GM23338 (cell line): ENCODE data around the gene DLG5.

Experiments
- CTCF ChIP-seq, 2 experiments: fragments of 200-600 bp in 1 of 2; sonication (generic) in 1 of 2; conservative IDR thresholded peaks; 2 replicates each; pipeline versions ENCODE4 v1.5.1 to v1.6.1; 2016 to 2017; ENCODE audit warnings: antibody characterized with exemption in 2 of 2, low read depth in 2 of 2, mild to moderate bottlenecking in 2 of 2, moderate library complexity in 1 of 2
- JUNB ChIP-seq: IDR thresholded peaks from one replicate; pipeline ENCODE4 v1.6.1; 2016; ENCODE audit warnings: antibody characterized with exemption; ENCODE audit not compliant: unreplicated experiment
- POLR2AphosphoS5 ChIP-seq: IDR thresholded peaks from 2 replicates; pipeline ENCODE4 v1.6.1; 2016; ENCODE audit warnings: antibody characterized with exemption, low read depth
- ZNF331 ChIP-seq: fragments of 250-450 bp; sonication (Bioruptor Pico); IDR thresholded peaks from 2 replicates; pipeline ENCODE4 v1.5.0; 2020; ENCODE audit warnings: low read depth, mild to moderate bottlenecking, moderate library complexity

GRCh38 chr10:77886795-77887355, 39.7 kb downstream of the DLG5 start:
- TF ChIP-seq POLR2AphosphoS5, result no peak
- TF ChIP-seq JUNB, result no peak
- no peak for TF ChIP-seq CTCF (conservative IDR thresholded peaks at IDR 0.05; ENCODE audit: low read depth in 2 of 2)
- TF ChIP-seq ZNF331 (CRISPR knock-in tag), result no peak
